Measurements from ENCODE around the gene KCNQ1.

KCNQ1 gene

GRCh38 chr11:2693271-2694261, 248.8 kb downstream of the KCNQ1 start:
- DNase-seq: no peak

GRCh38 chr11:2694495-2694894, 249.7 kb downstream of the KCNQ1 start:
- no peak for DNase-seq

GRCh38 chr11:2694995-2695939, 250.5 kb downstream of the KCNQ1 start:
- DNase-seq: no peak

GRCh38 chr11:2696455-2696854, 251.6 kb downstream of the KCNQ1 start:
- DNase-seq: no peak

GRCh38 chr11:2697866-2698265, 253.1 kb downstream of the KCNQ1 start:
- DNase-seq: no peak

- DNase-seq: no peak
These were observed 253.8 kb downstream of the KCNQ1 start for GRCh38 chr11:2698386-2699184.

GRCh38 chr11:2699185-2699530, 254.3 kb downstream of the KCNQ1 start:
- peak; percentile 5 for DNase-seq

GRCh38 chr11:2699531-2700414, 255.0 kb downstream of the KCNQ1 start, which contains the start of gene KCNQ1OT1:
Gene KCNQ1OT1 (minus strand): TSS chr11:2699994.
- peak; percentile 88 for DNase-seq

- peak; percentile 30 for DNase-seq
These were observed 255.8 kb downstream of the KCNQ1 start for GRCh38 chr11:2700415-2701211.

GRCh38 chr11:2701230-2701629, 256.4 kb downstream of the KCNQ1 start:
- DNase-seq: no peak

- DNase-seq: no peak
These were observed 257.2 kb downstream of the KCNQ1 start for GRCh38 chr11:2701898-2702434.

GRCh38 chr11:2702771-2703362, 258.1 kb downstream of the KCNQ1 start:
- DNase-seq: no peak

GRCh38 chr11:2703363-2704141, 258.7 kb downstream of the KCNQ1 start:
- no peak for DNase-seq

- no peak for DNase-seq
These were observed 259.5 kb downstream of the KCNQ1 start for GRCh38 chr11:2704356-2704755.

- DNase-seq: no peak
These were observed 260.2 kb downstream of the KCNQ1 start for GRCh38 chr11:2704896-2705606.

- no peak for DNase-seq
These were observed 261.5 kb downstream of the KCNQ1 start for GRCh38 chr11:2706321-2706720.

GRCh38 chr11:2707736-2708135, 262.9 kb downstream of the KCNQ1 start:
- DNase-seq: no peak

- no peak for DNase-seq
These were observed 263.4 kb downstream of the KCNQ1 start for GRCh38 chr11:2708151-2708581.

Measured in activated naive CD4-positive, alpha-beta T cell treated with Interleukin-2 at 50 U/mL for 16 hours (primary cell).